Fibroblast of villous mesenchyme (primary cell): Measurements from ENCODE around the gene UBASH3B. TPM values are rescaled to one million over a fixed set of nuclear protein-coding genes. Genes with fewer than 3 reads are reported as not detected.

ENCODE experiments used
- DNase-seq: peaks from one replicate; pipeline ENCODE4 v3.0.0-alpha.2; 2010; ENCODE audit warnings: low read depth
- H3K4me3 ChIP-seq: 2 replicates; pipeline ENCODE4 v1.5.1; 2011; ENCODE audit warnings: low read depth, mild to moderate bottlenecking, low read length
- CTCF ChIP-seq: IDR thresholded peaks from 2 replicates; pipeline ENCODE4 v1.5.1; 2012; ENCODE audit warnings: low read depth, mild to moderate bottlenecking, low read length; ENCODE audit not compliant: insufficient read depth
- total RNA-seq: library from RNA; depleted of rRNA; stranded (reverse); fragments of >200 nt; gene quantifications from 2 replicates; pipeline ENCODE4 v1.2.3, GENCODE V29; 2012

UBASH3B gene
- total RNA-seq, 1 donor: 30.7 TPM

GRCh38 chr11:122769126-122769780 lies 113.7 kb downstream of the UBASH3B start:
- no peak overlapping the region for H3K4me3 ChIP-seq
- no peak for TF ChIP-seq CTCF
- no peak for DNase-seq

- no peak overlapping the region for H3K4me3 ChIP-seq
- TF ChIP-seq CTCF: no peak
- DNase-seq: peak; percentile 55
Observed at GRCh38 chr11:122772945-122773344, 117.4 kb downstream of the UBASH3B start.

- TF ChIP-seq CTCF: no peak
- no peak overlapping the region for H3K4me3 ChIP-seq
- no peak for DNase-seq
Observed at GRCh38 chr11:122773781-122774266, 118.3 kb downstream of the UBASH3B start.

GRCh38 chr11:122775675-122776271 lies 120.3 kb downstream of the UBASH3B start:
- TF ChIP-seq CTCF: no peak
- DNase-seq: no peak
- H3K4me3 ChIP-seq: no peak overlapping the region

GRCh38 chr11:122776546-122776945 lies 121.0 kb downstream of the UBASH3B start:
- DNase-seq: peak; percentile 49
- TF ChIP-seq CTCF: no peak
- no peak overlapping the region for H3K4me3 ChIP-seq

GRCh38 chr11:122777343-122777742 lies 121.8 kb downstream of the UBASH3B start:
- DNase-seq: no peak
- TF ChIP-seq CTCF: no peak
- H3K4me3 ChIP-seq: no peak overlapping the region
